Activated CD8-positive, alpha-beta T cell treated with anti-CD3 and anti-CD28 coated beads for 36 hours (primary cell): Measurements from ENCODE around the gene MAL. TPM values are rescaled to one million over a fixed set of nuclear protein-coding genes. Genes with fewer than 3 reads are reported as not detected.

ENCODE experiments used
- ATAC-seq: fragments of 200-7000 bp; cut with Tn5 transposase; one replicate; pipeline ENCODE4 v1.10.0; 2021; ENCODE audit warnings: mild to moderate bottlenecking, moderate library complexity
- CTCF ChIA-PET: fragments of 350-600 bp; sonication (Branson Sonifier 250); formaldehyde crosslinking; loops from one replicate; lab custom pipeline; 2021; ENCODE audit warnings: antibody characterized with exemption; lab: Charles Lee
- POLR2A ChIA-PET: fragments of 350-600 bp; sonication (Branson Sonifier 250); formaldehyde crosslinking; loops from one replicate; lab custom pipeline; 2021; ENCODE audit warnings: antibody characterized with exemption; lab: Charles Lee
- DNase-seq: peaks from one replicate; pipeline ENCODE4 v3.0.0-alpha.2; 2020
- H3K27ac Mint-ChIP-seq: one replicate; pipeline ENCODE4 v1.8.0; 2021; ENCODE audit warnings: mild to moderate bottlenecking, mixed read lengths
- H3K27me3 Mint-ChIP-seq: one replicate; pipeline ENCODE4 v1.8.0; 2021; ENCODE audit warnings: mixed read lengths
- H3K36me3 Mint-ChIP-seq: one replicate; pipeline ENCODE4 v1.8.0; 2021; ENCODE audit warnings: low read depth, mixed read lengths
- H3K4me1 Mint-ChIP-seq: one replicate; pipeline ENCODE4 v1.8.0; 2021; ENCODE audit warnings: low read depth, mixed read lengths
- H3K4me3 Mint-ChIP-seq: one replicate; pipeline ENCODE4 v1.8.0; 2021; ENCODE audit warnings: mild to moderate bottlenecking, moderate library complexity, mixed read lengths
- H3K9me3 Mint-ChIP-seq: one replicate; pipeline ENCODE4 v1.8.0; 2021; ENCODE audit warnings: mixed read lengths
- CTCF ChIP-seq: fragments of 200-600 bp; IDR thresholded peaks from one replicate; pipeline ENCODE4 v1.8.0; 2022; ENCODE audit warnings: antibody characterized with exemption, mild to moderate bottlenecking
- intact Hi-C: fragments of 100-400 bp; cut with micrococcal nuclease; formaldehyde crosslinking; loops from one replicate; pipeline ENCODE4 v1.10.0; 2022
- total RNA-seq, 2 experiments: library from RNA; stranded (reverse); gene quantifications; one replicate each; pipeline ENCODE4 v1.2.3, GENCODE V29; 2021

MAL gene
- total RNA-seq, 2 experiments from 2014 or later = 54.0 to 59.2 TPM

GRCh38 chr2:95023222-95023597, 2.3 kb upstream of the MAL start:
- H3K27ac Mint-ChIP-seq = peak overlapping the region; percentile 44

GRCh38 chr2:95024371-95024770, 1.1 kb upstream of the MAL start:
- H3K27me3 Mint-ChIP-seq = no peaks in the 10 kb centered on the region
- no peak for TF ChIP-seq CTCF
- H3K4me1 Mint-ChIP-seq = peaks cover 55% of the 10 kb centered on the region
- POLR2A ChIA-PET = interaction anchor here (1.1 to 6.7 kb wide), 6 partner anchors 9 to 141 kb away, joined by 3 to 104 read pairs (median 6); partner anchors contain the start of gene ZNF2
- H3K9me3 Mint-ChIP-seq = no peaks in the 10 kb centered on the region
- no peak overlapping the region for H3K27ac Mint-ChIP-seq
- CTCF ChIA-PET = interaction anchor here (1.0 to 9.7 kb wide), 13 partner anchors 10 to 97 kb away, joined by 3 to 375 read pairs (median 14); partner anchors contain the start of gene MRPS5
- intact Hi-C loops = no loop called here
- peaks cover 10% of the 10 kb centered on the region for H3K36me3 Mint-ChIP-seq
- H3K4me3 Mint-ChIP-seq = peak overlapping the region; percentile 77
- DNase-seq (no peak), ATAC-seq (no peak)

More at GRCh38 chr2:95023222-95023597, 2.3 kb upstream of the MAL start:
- H3K36me3 Mint-ChIP-seq = peaks cover 5% of the 10 kb centered on the region
- no peaks in the 10 kb centered on the region for H3K9me3 Mint-ChIP-seq
- ChIA-PET POLR2A (interaction anchor here (0.7 to 6.7 kb wide), 8 partner anchors 20 to 136 kb away, joined by 3 to 104 read pairs (median 4); partner anchors contain the start of gene MRPS5), CTCF (interaction anchor here (1.1 to 9.7 kb wide), 29 partner anchors 8 to 173 kb away, joined by 3 to 375 read pairs (median 9); partner anchors contain the start of genes MRPS5 and ZNF514)
- TF ChIP-seq CTCF = peak; percentile 54
- H3K27me3 Mint-ChIP-seq = no peaks in the 10 kb centered on the region
- intact Hi-C loops = loop anchor here (2.0 kb wide), 3 partner anchors 28 to 92 kb away; no protein-coding TSS in a partner anchor
- ATAC-seq = peak; percentile 50
- peak; percentile 81 for DNase-seq
- H3K4me3 Mint-ChIP-seq = peak overlapping the region; percentile 29
- H3K4me1 Mint-ChIP-seq = peaks cover 46% of the 10 kb centered on the region

- POLR2A ChIA-PET = interaction anchor here (0.6 to 6.7 kb wide), 7 partner anchors 9 to 140 kb away, joined by 3 to 104 read pairs (median 6); partner anchors contain the start of gene ZNF2
- Mint-ChIP-seq H3K4me1 (peaks cover 60% of the 10 kb centered on the region), H3K27ac (peak overlapping the region; percentile 70), H3K9me3 (no peaks in the 10 kb centered on the region), H3K4me3 (peak overlapping the region; percentile 77), H3K36me3 (peaks cover 10% of the 10 kb centered on the region), H3K27me3 (no peaks in the 10 kb centered on the region)
- ATAC-seq = no peak
- CTCF ChIA-PET = interaction anchor here (1.3 to 9.7 kb wide), 8 partner anchors 19 to 97 kb away, joined by 3 to 375 read pairs (median 38); partner anchors contain the start of gene MRPS5
- peak; percentile 43 for DNase-seq
- intact Hi-C loops = no loop called here
- TF ChIP-seq CTCF = no peak
These were observed 525 bp upstream of the MAL start for GRCh38 chr2:95024960-95025405.

- ChIA-PET POLR2A (interaction anchor here (0.7 to 6.7 kb wide), 11 partner anchors 7 to 138 kb away, joined by 3 to 104 read pairs (median 4); partner anchors contain the start of gene ZNF2), CTCF (interaction anchor here (0.5 to 9.7 kb wide), 9 partner anchors 17 to 95 kb away, joined by 3 to 375 read pairs (median 31); partner anchors contain the start of gene MRPS5)
- H3K4me1 Mint-ChIP-seq = peaks cover 73% of the 10 kb centered on the region
- intact Hi-C loops = no loop called here
- ATAC-seq (peak; percentile 1), DNase-seq (peak; percentile 42)
- TF ChIP-seq CTCF = no peak
- peak overlapping the region; percentile 83 for H3K4me3 Mint-ChIP-seq
- H3K27ac Mint-ChIP-seq = peak overlapping the region; percentile 89
- H3K9me3 Mint-ChIP-seq = no peaks in the 10 kb centered on the region
- no peaks in the 10 kb centered on the region for H3K27me3 Mint-ChIP-seq
- H3K36me3 Mint-ChIP-seq = peaks cover 10% of the 10 kb centered on the region
These were observed 1.2 kb downstream of the MAL start for GRCh38 chr2:95026471-95027368.
